HFFc6 (cell line): ENCODE data around the gene ARSB. TPM values are rescaled to one million over a fixed set of nuclear protein-coding genes. Genes with fewer than 3 reads are reported as not detected.

ENCODE experiments used
- DNase-seq: peaks from one replicate; pipeline ENCODE4 v3.0.0-alpha.2; 2018
- H3K27ac Mint-ChIP-seq: 2 replicates; pipeline ENCODE4 v1.8.0; 2020; ENCODE audit warnings: mild to moderate bottlenecking, mixed read lengths
- H3K27me3 Mint-ChIP-seq: 2 replicates; pipeline ENCODE4 v1.8.0; 2021; ENCODE audit warnings: mild to moderate bottlenecking, moderate library complexity, mixed read lengths; ENCODE audit not compliant: insufficient read depth
- H3K36me3 Mint-ChIP-seq: 2 replicates; pipeline ENCODE4 v1.8.0; 2021; ENCODE audit warnings: low read depth, mixed read lengths
- H3K4me1 Mint-ChIP-seq: 2 replicates; pipeline ENCODE4 v1.8.0; 2020; ENCODE audit warnings: low read depth, mixed read lengths
- H3K4me3 Mint-ChIP-seq: 2 replicates; pipeline ENCODE4 v1.8.0; 2020; ENCODE audit warnings: mild to moderate bottlenecking, moderate library complexity, mixed read lengths
- H3K9me3 Mint-ChIP-seq: 2 replicates; pipeline ENCODE4 v1.8.0; 2020; ENCODE audit warnings: mild to moderate bottlenecking, mixed read lengths
- CTCF ChIP-seq: fragments of 200-600 bp; sonication (generic); IDR thresholded peaks from 2 replicates; pipeline ENCODE4 v1.5.0; 2021; ENCODE audit warnings: antibody characterized with exemption, mild to moderate bottlenecking
- total RNA-seq, 6 experiments: library from RNA; stranded (reverse); fragmentation: NEBNext Ultra II Directional; extraction: Animal tissue kit (Norgen Biotek cat#: 25700); gene quantifications; 2 replicates in 1 of 6; 3 replicates in 5 of 6; pipeline ENCODE4 v1.2.3, GENCODE V29; 2021

Gene ARSB
- total RNA-seq, 6 experiments from 2014 or later: 24.4 to 32.7 (median 27.8) TPM

GRCh38 chr5:78893940-78894677 lies 91.0 kb downstream of the ARSB start:
- Mint-ChIP-seq H3K36me3 (no peaks in the 10 kb centered on the region), H3K4me3 (no peak overlapping the region), H3K4me1 (peaks cover 38% of the 10 kb centered on the region), H3K27ac (no peak overlapping the region), H3K9me3 (no peaks in the 10 kb centered on the region), H3K27me3 (no peaks in the 10 kb centered on the region; the same call in 1 of the 2 replicates)
- no peak for DNase-seq
- TF ChIP-seq CTCF: no peak

GRCh38 chr5:78890667-78891379 lies 94.3 kb downstream of the ARSB start:
- TF ChIP-seq CTCF: no peak
- Mint-ChIP-seq H3K4me3 (no peak overlapping the region), H3K36me3 (no peaks in the 10 kb centered on the region), H3K27me3 (no peaks in the 10 kb centered on the region; the same call in 1 of the 2 replicates), H3K27ac (peak overlapping the region; percentile 72), H3K9me3 (no peaks in the 10 kb centered on the region), H3K4me1 (peaks cover 45% of the 10 kb centered on the region)
- DNase-seq: no peak

GRCh38 chr5:78889369-78890140 lies 95.6 kb downstream of the ARSB start:
- peak; percentile 79 for DNase-seq
- no peak for TF ChIP-seq CTCF
- H3K27me3 Mint-ChIP-seq: no peaks in the 10 kb centered on the region; the same call in 1 of the 2 replicates
- peak overlapping the region; percentile 85 for H3K27ac Mint-ChIP-seq
- peak overlapping the region; percentile 34 for H3K4me3 Mint-ChIP-seq
- no peaks in the 10 kb centered on the region for H3K9me3 Mint-ChIP-seq
- no peaks in the 10 kb centered on the region for H3K36me3 Mint-ChIP-seq
- peaks cover 33% of the 10 kb centered on the region for H3K4me1 Mint-ChIP-seq

- H3K4me3 Mint-ChIP-seq: no peak overlapping the region
- H3K9me3 Mint-ChIP-seq: no peaks in the 10 kb centered on the region
- no peak for DNase-seq
- peaks cover 33% of the 10 kb centered on the region for H3K4me1 Mint-ChIP-seq
- no peak for TF ChIP-seq CTCF
- H3K27ac Mint-ChIP-seq: no peak overlapping the region
- H3K27me3 Mint-ChIP-seq: no peaks in the 10 kb centered on the region; the same call in 1 of the 2 replicates
- no peaks in the 10 kb centered on the region for H3K36me3 Mint-ChIP-seq
Measured at GRCh38 chr5:78888580-78889368, 96.3 kb downstream of the ARSB start.
